ENCODE results near the gene LCMT1. TPM values are rescaled to one million over a fixed set of nuclear protein-coding genes. Genes with fewer than 3 reads are reported as not detected.

The LCMT1 gene
- total and polyA plus RNA-seq, 9 of the 15 experiments (the other 6 are each of a cell fraction or from before 2014, with no cell fraction given): 20.0 to 42.8 (median 32.3) TPM

DNA sequence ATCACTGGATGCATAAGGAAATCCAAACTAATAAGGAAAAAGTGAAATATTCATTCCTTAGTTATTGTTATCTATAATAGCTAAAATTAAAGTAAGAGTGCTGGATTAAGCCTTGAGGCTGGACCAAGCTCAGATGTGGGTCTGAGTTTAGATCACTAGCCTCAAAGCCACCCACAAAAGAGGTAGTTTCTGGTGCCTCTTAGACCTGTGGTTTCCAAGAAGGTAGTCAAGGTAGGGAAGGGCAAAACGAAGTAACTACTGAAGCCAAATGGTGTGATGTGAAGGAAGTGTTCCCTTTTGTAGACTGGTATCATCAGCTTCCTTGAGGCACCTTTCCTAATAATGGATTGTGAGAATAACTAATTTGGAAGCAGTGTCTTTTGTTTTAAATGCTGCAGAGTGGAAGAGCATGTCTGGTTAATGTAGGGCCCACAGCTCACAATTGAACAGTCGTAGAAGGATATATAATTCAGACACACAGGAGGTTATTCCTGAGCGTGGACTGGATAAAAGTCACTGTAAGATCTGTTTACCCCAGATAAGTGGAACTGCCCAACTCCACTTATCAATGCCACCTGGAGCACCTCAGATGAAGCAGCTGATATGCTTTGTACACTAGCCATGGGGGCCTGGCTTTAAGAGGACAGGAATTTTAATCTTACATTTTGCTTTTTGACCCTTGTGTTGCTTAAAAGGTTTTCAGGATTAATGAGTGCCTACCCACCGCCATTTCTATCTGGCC lies 31.7 kb upstream of the LCMT1 start (continued):
- TF ChIP-seq ARID1B (IDR thresholded peaks at IDR 0.05) (peak; percentile 91), ESRRB (CRISPR knock-in tag; IDR thresholded peaks at IDR 0.05; ENCODE audit: borderline replicate concordance) (no peak), NCOR1 (IDR thresholded peaks at IDR 0.05) (peak; percentile 74), TRIM24 (IDR thresholded peaks at IDR 0.05) (peak in 1 of 2 experiments; percentile 52; a peak in 1 of 4 replicates), SPI1 (IDR thresholded peaks at IDR 0.05; ENCODE audit: borderline replicate concordance, low read depth, low read length) (no peak), MLX (CRISPR knock-in tag; conservative IDR thresholded peaks at IDR 0.05) (no peak), YBX1 (IDR thresholded peaks at IDR 0.05) (no peak), PML (IDR thresholded peaks at IDR 0.05; ENCODE audit: low read length) (peak; percentile 73; the same call in 1 of the 2 replicates), BRCA1 (IDR thresholded peaks at IDR 0.05) (no peak), BRCA1 (CRISPR knock-in tag; IDR thresholded peaks at IDR 0.05) (no peak), PHB2 (IDR thresholded peaks at IDR 0.05; ENCODE audit: low read depth) (no peak), RCOR1 (IDR thresholded peaks at IDR 0.05; ENCODE audit: borderline replicate concordance in 1 of 2, low read depth in 2 of 2, low read length in 2 of 2) (peak in 1 of 2 experiments; percentile 8; a peak in 1 of 4 replicates), ZNF274 (IDR thresholded peaks at IDR 0.05; ENCODE audit: borderline replicate concordance, low read depth, low read length) (no peak), EP300 (IDR thresholded peaks at IDR 0.05; ENCODE audit: low read length) (peak; percentile 87), TAL1 (IDR thresholded peaks at IDR 0.05) (peak; percentile 88), ZNF668 (CRISPR knock-in tag; IDR thresholded peaks at IDR 0.05) (no peak), KLF16 (IDR thresholded peaks at IDR 0.05) (peak; percentile 81), ZNF23 (CRISPR knock-in tag; IDR thresholded peaks at IDR 0.05) (no peak), KHSRP (IDR thresholded peaks at IDR 0.05) (no peak)
- TF ChIP-seq, protein P1, sequence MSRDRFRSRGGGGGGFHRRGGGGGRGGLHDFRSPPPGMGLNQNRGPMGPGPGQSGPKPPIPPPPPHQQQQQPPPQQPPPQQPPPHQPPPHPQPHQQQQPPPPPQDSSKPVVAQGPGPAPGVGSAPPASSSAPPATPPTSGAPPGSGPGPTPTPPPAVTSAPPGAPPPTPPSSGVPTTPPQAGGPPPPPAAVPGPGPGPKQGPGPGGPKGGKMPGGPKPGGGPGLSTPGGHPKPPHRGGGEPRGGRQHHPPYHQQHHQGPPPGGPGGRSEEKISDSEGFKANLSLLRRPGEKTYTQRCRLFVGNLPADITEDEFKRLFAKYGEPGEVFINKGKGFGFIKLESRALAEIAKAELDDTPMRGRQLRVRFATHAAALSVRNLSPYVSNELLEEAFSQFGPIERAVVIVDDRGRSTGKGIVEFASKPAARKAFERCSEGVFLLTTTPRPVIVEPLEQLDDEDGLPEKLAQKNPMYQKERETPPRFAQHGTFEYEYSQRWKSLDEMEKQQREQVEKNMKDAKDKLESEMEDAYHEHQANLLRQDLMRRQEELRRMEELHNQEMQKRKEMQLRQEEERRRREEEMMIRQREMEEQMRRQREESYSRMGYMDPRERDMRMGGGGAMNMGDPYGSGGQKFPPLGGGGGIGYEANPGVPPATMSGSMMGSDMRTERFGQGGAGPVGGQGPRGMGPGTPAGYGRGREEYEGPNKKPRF (IDR thresholded peaks at IDR 0.05; ENCODE audit: low read depth, low read length): no peak

All from K562 (cell line).